ENCODE measurements around the gene TNFRSF1A.

TNFRSF1A gene

GRCh38 chr12:6341417-6342139 is at the start of gene TNFRSF1A:
Gene TNFRSF1A, minus strand, starts transcription at chr12:6342076. Its CDS starts 262 bp downstream, at chr12:6341814.
- peak; percentile 86 for DNase-seq

GRCh38 chr12:6391013-6391412 is 49.1 kb upstream of the TNFRSF1A start:
- DNase-seq: no peak

- DNase-seq: no peak
These were observed 48.4 kb upstream of the TNFRSF1A start for GRCh38 chr12:6390084-6390799.

- no peak for DNase-seq
These were observed 45.7 kb upstream of the TNFRSF1A start for GRCh38 chr12:6387541-6387940.

- no peak for DNase-seq
These were observed 44.6 kb upstream of the TNFRSF1A start for GRCh38 chr12:6386491-6386890.

GRCh38 chr12:6386038-6386437 is 44.2 kb upstream of the TNFRSF1A start:
- no peak for DNase-seq

GRCh38 chr12:6384499-6385436 is 42.9 kb upstream of the TNFRSF1A start:
- no peak for DNase-seq

- peak; percentile 82 for DNase-seq
These were observed 42.0 kb upstream of the TNFRSF1A start, which contains the start of gene LTBR for GRCh38 chr12:6383572-6384498. Gene LTBR, plus strand, starts transcription at chr12:6384162. Its CDS starts 197 bp downstream, at chr12:6384359.

GRCh38 chr12:6382982-6383381 is 41.1 kb upstream of the TNFRSF1A start:
- no peak for DNase-seq

- DNase-seq: no peak
These were observed 40.5 kb upstream of the TNFRSF1A start for GRCh38 chr12:6382371-6382770.

- no peak for DNase-seq
These were observed 38.6 kb upstream of the TNFRSF1A start for GRCh38 chr12:6380141-6381121.

- DNase-seq: no peak
These were observed 37.0 kb upstream of the TNFRSF1A start for GRCh38 chr12:6378709-6379472.

- peak; percentile 31 for DNase-seq
These were observed 35.8 kb upstream of the TNFRSF1A start for GRCh38 chr12:6377667-6377994.

GRCh38 chr12:6376870-6377666 is 35.2 kb upstream of the TNFRSF1A start:
- peak; percentile 27 for DNase-seq

- DNase-seq: peak; percentile 38
These were observed 34.4 kb upstream of the TNFRSF1A start for GRCh38 chr12:6376079-6376869.

- DNase-seq: no peak
These were observed 33.6 kb upstream of the TNFRSF1A start, which contains the start of gene SCNN1A for GRCh38 chr12:6375269-6376078. Gene SCNN1A, minus strand, starts transcription at chr12:6375563. Its CDS starts 780 bp downstream, at chr12:6374783.

GRCh38 chr12:6374786-6375160 is 32.9 kb upstream of the TNFRSF1A start:
- no peak for DNase-seq
